Sigmoid colon (tissue), 7 donors: Measurements from ENCODE around the gene ASAP2. TPM values are rescaled to one million over a fixed set of nuclear protein-coding genes. Genes with fewer than 3 reads are reported as not detected.

ENCODE experiments used
- DNase-seq: peaks from one replicate; pipeline ENCODE4 v3.0.0-alpha.2; 2019
- H3K27ac ChIP-seq, 4 donors: fragments of 200-600 bp; sonication (generic); one replicate each; pipeline ENCODE4 v1.5.1; 2016 to 2019; ENCODE audit warnings: mild to moderate bottlenecking in 1 of 4
- H3K27me3 ChIP-seq, 3 donors: fragments of 200-600 bp; sonication (generic); one replicate each; pipeline ENCODE4 v1.5.1; 2019; ENCODE audit warnings: mild to moderate bottlenecking in 1 of 3
- H3K36me3 ChIP-seq, 4 donors: fragments of 200-600 bp; sonication (generic); one replicate each; pipeline ENCODE4 v1.5.1; 2016 to 2019
- H3K4me1 ChIP-seq, 4 donors: fragments of 200-600 bp; sonication (generic); one replicate each; pipeline ENCODE4 v1.5.1; 2017 to 2019
- H3K4me3 ChIP-seq, 4 donors: fragments of 200-600 bp; sonication (generic); one replicate each; pipeline ENCODE4 v1.5.1; 2017 to 2019; ENCODE audit warnings: mild to moderate bottlenecking in 2 of 4, moderate library complexity in 1 of 4
- H3K9me3 ChIP-seq, 4 donors: fragments of 200-600 bp in 3 of 4; sonication (generic) in 3 of 4; one replicate each; pipeline versions ENCODE4 v1.5.1 to v1.6.1; 2013 to 2019
- EP300 ChIP-seq, 4 donors: sonication (generic); formaldehyde crosslinking; IDR thresholded peaks; one replicate each; pipeline ENCODE4 v1.6.1; 2017; ENCODE audit warnings: antibody characterized with exemption in 4 of 4
- POLR2A ChIP-seq, 2 donors: fragments of 450-650 bp; IDR thresholded peaks; one replicate each; pipeline ENCODE4 v1.6.1; 2016; ENCODE audit warnings: antibody characterized with exemption in 2 of 2, mild to moderate bottlenecking in 2 of 2, moderate library complexity in 2 of 2
- POLR2AphosphoS5 ChIP-seq, 4 donors: sonication (generic); formaldehyde crosslinking; IDR thresholded peaks; one replicate each; pipeline ENCODE4 v1.6.1; 2017; ENCODE audit warnings: antibody characterized with exemption in 4 of 4
- WGBS, 2 donors: extraction: QIAGEN DNeasy Blood & Tissue Kit; methylation state at CpG; one replicate each; pipeline ENCODE4 v1.1.7; 2013; 5-methylcytosine and 5-hydroxymethylcytosine counted together
- intact Hi-C: fragments of 100-400 bp; cut with DNase I; formaldehyde crosslinking; loops from one replicate; pipeline ENCODE4 v1.15.1; 2023
- polyA plus RNA-seq, 3 donors: library from polyadenylated mRNA; stranded (reverse); fragments of 200-250 nt; gene quantifications; one replicate each; pipeline ENCODE4 v1.2.3, GENCODE V29; 2013
- total RNA-seq, 4 donors: library from RNA; depleted of rRNA; stranded (reverse); fragments of >200 nt; gene quantifications; one replicate each; pipeline ENCODE4 v1.1.0, GENCODE V29; 2016
- TF ChIP-seq, protein P1 (sequence below), 4 experiments: fragments of 450-650 bp in 3 of 4; fragments of 200-600 bp in 1 of 4; IDR thresholded peaks; one replicate each; pipeline ENCODE4 v1.5.1; 2016 to 2019; ENCODE audit warnings: antibody characterized with exemption in 4 of 4, mild to moderate bottlenecking in 3 of 4, moderate library complexity in 2 of 4
- donor health status: healthy with polysubstance abuse.
- donor health status: Bipolar disorder and iron deficiency.
- donor health status: healthy.

Gene ASAP2
- total and polyA plus RNA-seq, 7 donors, result 15.1 to 56.5 (median 25.8) TPM

DNA sequence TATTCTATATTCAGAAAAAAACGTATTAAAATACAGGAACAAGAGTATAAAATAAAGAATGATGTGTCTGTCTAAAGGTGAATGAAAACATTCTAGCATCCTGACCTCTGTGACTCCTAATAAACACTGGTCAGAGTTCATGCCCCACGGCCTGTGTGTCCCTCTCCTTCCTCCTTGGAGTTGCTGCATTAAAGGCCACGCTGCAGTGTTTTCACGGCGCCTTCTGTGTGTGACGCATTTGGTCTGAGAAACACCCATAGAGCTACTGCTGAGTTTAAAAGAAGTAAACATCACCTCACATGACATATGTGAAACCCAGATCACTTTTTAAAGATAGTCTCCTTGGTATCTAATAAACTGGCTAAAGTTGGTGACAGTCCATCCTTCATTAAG is 126.2 kb downstream of the ASAP2 start:
- WGBS, 2 donors, result 75 to 86% methylated on average over 6 of the region's 6 CpGs
- Histone ChIP-seq H3K9me3 (no peaks in the 10 kb centered on the region), H3K4me1 (peaks cover 0 to 45% (median 16%) of the 10 kb centered on the region in 4 donors), H3K4me3 (no peak overlapping the region), H3K27ac (peak overlapping the region in 2 of 4 donors; percentile 60 to 73), H3K27me3 (no peaks in the 10 kb centered on the region), H3K36me3 (peaks cover 0 to 30% (median 0%) of the 10 kb centered on the region in 4 donors)
- TF ChIP-seq POLR2A (IDR thresholded peaks at IDR 0.05), result no peak
- TF ChIP-seq EP300 (IDR thresholded peaks at IDR 0.05), result no peak
- TF ChIP-seq POLR2AphosphoS5 (IDR thresholded peaks at IDR 0.05), result no peak
- TF ChIP-seq, protein P1, sequence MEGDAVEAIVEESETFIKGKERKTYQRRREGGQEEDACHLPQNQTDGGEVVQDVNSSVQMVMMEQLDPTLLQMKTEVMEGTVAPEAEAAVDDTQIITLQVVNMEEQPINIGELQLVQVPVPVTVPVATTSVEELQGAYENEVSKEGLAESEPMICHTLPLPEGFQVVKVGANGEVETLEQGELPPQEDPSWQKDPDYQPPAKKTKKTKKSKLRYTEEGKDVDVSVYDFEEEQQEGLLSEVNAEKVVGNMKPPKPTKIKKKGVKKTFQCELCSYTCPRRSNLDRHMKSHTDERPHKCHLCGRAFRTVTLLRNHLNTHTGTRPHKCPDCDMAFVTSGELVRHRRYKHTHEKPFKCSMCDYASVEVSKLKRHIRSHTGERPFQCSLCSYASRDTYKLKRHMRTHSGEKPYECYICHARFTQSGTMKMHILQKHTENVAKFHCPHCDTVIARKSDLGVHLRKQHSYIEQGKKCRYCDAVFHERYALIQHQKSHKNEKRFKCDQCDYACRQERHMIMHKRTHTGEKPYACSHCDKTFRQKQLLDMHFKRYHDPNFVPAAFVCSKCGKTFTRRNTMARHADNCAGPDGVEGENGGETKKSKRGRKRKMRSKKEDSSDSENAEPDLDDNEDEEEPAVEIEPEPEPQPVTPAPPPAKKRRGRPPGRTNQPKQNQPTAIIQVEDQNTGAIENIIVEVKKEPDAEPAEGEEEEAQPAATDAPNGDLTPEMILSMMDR (IDR thresholded peaks at IDR 0.05), result no peak
- no peak for DNase-seq
- intact Hi-C loops, result loop anchor here (1.0 to 10.0 kb wide), 3 partner anchors 127 to 458 kb away; partner anchors contain the start of gene ASAP2

DNA sequence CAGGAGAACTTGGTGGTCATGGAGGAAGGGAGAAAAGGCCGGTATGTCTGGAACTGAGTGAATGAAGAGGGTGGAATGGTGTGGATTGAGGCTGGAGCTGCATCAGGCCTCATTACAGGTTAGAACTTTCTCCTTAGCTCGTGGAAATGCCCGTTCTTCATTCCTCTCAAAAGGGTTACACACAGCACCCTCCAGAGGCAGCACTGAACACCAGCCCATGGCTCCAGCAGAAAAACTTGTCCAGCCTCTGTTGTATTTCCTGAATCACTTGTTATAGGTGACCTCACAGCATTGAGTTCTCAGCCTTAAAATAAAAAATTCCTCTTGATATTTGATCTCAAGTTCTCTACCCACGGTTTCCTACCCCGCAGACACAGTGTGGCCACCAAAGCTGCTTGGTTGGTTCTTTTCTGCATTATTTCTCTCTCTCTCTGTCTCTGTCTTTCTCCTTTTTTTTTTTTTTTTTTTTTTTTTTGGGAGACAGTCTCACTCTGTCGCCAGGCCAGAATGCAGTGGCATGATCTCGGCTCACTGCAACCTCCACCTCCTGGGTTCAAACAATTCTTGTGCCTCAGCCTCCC is 127.1 kb downstream of the ASAP2 start:
- Histone ChIP-seq H3K4me3 (no peak overlapping the region), H3K4me1 (peaks cover 0 to 38% (median 14%) of the 10 kb centered on the region in 4 donors), H3K27ac (peak overlapping the region in 3 of 4 donors; percentile 18 to 73 (median 60)), H3K27me3 (no peaks in the 10 kb centered on the region), H3K36me3 (peaks cover 0 to 30% (median 0%) of the 10 kb centered on the region in 4 donors), H3K9me3 (no peaks in the 10 kb centered on the region)
- no peak for TF ChIP-seq EP300 (IDR thresholded peaks at IDR 0.05)
- peak in 2 of 4 donors; percentile 8 to 19 for TF ChIP-seq POLR2AphosphoS5 (IDR thresholded peaks at IDR 0.05)
- TF ChIP-seq, protein P1 (IDR thresholded peaks at IDR 0.05), result peak; percentile 52 to 85 (median 67)
- DNase-seq, result peak; percentile 81
- 28 to 59% methylated on average over 7 of the region's 7 CpGs for WGBS, 2 donors
- intact Hi-C loops, result loop anchor here (1.0 to 10.0 kb wide), 2 partner anchors 191 to 459 kb away; no protein-coding TSS in a partner anchor

DNA sequence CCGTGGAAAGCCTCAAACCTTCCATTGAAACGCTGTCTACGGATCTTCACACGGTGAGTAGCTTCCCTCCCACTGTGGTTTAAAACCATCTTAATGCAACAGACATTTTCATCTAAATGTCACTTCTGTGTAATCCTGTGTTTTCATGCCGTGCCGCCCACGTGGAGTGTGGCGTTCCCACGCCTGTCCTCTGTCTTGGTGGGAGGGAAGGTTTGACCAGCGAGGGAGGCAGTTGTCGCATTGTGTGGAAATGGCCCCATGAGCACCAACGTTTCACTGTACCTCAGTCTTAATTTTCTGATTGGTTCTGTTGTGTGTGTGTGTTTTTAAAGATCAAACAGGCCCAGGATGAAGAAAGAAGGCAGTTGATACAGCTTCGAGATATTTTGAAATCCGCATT is 128.1 kb downstream of the ASAP2 start:
- intact Hi-C loops, result loop anchor here (10.0 kb wide), 1 partner anchor 460 kb away; no protein-coding TSS in a partner anchor
- Histone ChIP-seq H3K27ac (no peak overlapping the region), H3K9me3 (no peaks in the 10 kb centered on the region)

DNA sequence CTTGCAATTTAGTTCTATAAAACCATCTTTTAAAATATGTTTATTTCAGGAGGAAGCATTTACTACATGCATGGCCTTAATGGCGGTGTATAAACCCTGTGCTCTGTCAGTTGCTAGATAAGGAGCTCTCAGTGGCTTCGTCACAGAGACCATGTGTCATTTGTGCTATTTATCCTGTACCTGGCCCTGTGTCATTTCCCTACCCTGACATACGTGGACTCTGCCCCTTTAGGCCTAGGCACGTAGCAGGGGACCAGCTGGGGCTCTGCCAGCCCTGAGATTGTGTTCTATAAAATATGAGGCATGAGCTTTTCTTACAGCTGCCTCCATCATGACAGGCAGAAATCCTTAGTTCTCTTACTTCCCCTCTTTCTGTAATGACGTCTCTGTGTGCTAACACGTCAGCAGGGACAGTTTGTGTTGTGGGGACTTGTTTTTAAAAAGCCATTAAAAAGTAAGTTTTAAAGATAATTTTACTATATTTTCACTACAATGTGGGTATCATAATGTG is 128.8 kb downstream of the ASAP2 start:
- Histone ChIP-seq H3K27ac (peak overlapping the region in 1 of 4 donors; percentile 23), H3K9me3 (no peaks in the 10 kb centered on the region), H3K4me1 (peaks cover 0 to 38% (median 14%) of the 10 kb centered on the region in 4 donors), H3K27me3 (no peaks in the 10 kb centered on the region), H3K36me3 (peaks cover 0 to 15% (median 0%) of the 10 kb centered on the region in 4 donors), H3K4me3 (no peak overlapping the region)
- no peak for DNase-seq
- TF ChIP-seq, protein P1 (IDR thresholded peaks at IDR 0.05), result no peak
- no peak for TF ChIP-seq EP300 (IDR thresholded peaks at IDR 0.05)
- no peak for TF ChIP-seq POLR2AphosphoS5 (IDR thresholded peaks at IDR 0.05)
- no peak for TF ChIP-seq POLR2A (IDR thresholded peaks at IDR 0.05)
- 21 to 61% methylated on average over 6 of the region's 6 CpGs for WGBS, 2 donors
- intact Hi-C loops, result loop anchor here (10.0 kb wide), 1 partner anchor 461 kb away; no protein-coding TSS in a partner anchor

More for the DNA sequence above, 128.1 kb downstream of the ASAP2 start:
- Histone ChIP-seq H3K4me1 (peaks cover 0 to 38% (median 14%) of the 10 kb centered on the region in 4 donors), H3K4me3 (no peak overlapping the region), H3K36me3 (peaks cover 0 to 20% (median 0%) of the 10 kb centered on the region in 4 donors), H3K27me3 (no peaks in the 10 kb centered on the region)
- no peak for TF ChIP-seq POLR2A (IDR thresholded peaks at IDR 0.05)
- no peak for TF ChIP-seq EP300 (IDR thresholded peaks at IDR 0.05)
- TF ChIP-seq, protein P1 (IDR thresholded peaks at IDR 0.05), result no peak
- no peak for TF ChIP-seq POLR2AphosphoS5 (IDR thresholded peaks at IDR 0.05)
- no peak for DNase-seq
- WGBS, 2 donors, result 76 to 89% methylated on average over 14 of the region's 14 CpGs
